ENCODE data around the gene SEC14L6.
"Not testable (repeated sequence)": the region's sequence is repeated elsewhere in the genome, so short reads cannot be mapped to it uniquely, and the experiment has no call there.

SEC14L6 gene

GRCh38 chr22:30546616-30547015, at the start of gene SEC14L6:
TSS of gene SEC14L6 (minus strand) at chr22:30546741. CDS start at chr22:30546682, 59 bp downstream.
- DNase-seq = no peak

GRCh38 chr22:30596199-30596598, 49.7 kb upstream of the SEC14L6 start:
- DNase-seq = no peak

- DNase-seq = not testable (repeated sequence)
These were observed 45.8 kb upstream of the SEC14L6 start for GRCh38 chr22:30592360-30592713.

DNA sequence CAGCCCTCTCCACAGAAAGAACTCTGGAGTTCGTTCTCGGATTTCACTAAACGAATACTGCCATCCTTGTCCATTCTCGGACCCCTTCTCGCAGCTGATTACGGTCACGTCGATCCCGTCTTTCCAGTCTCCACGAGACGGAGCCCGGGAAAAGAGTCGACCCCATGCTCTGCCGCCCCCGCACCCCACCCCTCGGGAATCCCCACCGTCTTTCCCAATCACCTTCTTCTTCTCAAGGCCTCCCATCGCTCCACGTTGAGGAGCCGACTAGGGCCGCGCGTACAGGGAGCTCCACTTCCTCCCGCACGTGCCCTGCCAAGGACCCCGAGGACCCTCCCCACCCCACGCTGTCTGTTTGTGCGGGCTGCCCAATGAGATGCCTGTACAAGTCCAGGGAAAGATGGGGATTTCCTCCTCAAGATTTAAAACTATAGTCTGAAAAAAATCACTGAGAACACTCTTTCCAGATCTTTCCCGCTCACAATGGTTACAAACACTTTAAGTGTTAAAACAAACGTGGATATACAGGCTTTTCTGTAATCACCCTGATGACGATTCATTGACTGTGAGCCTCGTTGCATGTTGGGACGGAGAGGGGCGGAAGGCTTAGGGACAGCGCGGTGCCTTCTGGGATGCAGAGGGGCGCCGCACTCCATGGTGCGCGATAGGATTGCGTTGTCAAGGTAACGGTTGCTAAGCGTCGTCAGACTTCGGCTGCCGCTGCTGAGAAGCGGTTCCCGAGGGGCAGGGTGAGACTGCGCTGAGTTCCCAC, 45.2 kb upstream of the SEC14L6 start, which contains the start of gene PES1:
TSS of gene PES1 (minus strand) at position 323 of the 772 bp plus-strand sequence. CDS start at position 246, 77 bp downstream.
- peak; percentile 40 to 99 (median 88) for DNase-seq

DNA sequence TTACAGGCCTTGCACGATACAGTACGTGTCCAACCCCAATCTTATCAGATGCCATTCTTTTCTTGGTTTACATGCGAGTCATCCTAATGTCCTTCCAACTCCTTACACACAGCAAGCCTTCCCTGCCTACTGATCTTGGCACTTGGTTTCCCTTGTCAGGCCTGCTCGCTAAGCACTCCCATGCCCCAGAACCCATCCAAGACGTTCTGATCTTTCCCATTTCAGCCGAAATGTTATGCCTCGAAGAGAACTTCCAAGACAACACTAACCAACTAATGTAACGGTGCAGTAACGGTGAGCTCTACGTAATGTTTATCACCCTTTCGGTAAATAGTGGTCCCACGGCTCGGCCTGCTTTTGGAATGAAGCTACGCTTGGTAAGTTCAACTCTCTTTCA, 44.6 kb upstream of the SEC14L6 start:
- DNase-seq = no peak

DNA sequence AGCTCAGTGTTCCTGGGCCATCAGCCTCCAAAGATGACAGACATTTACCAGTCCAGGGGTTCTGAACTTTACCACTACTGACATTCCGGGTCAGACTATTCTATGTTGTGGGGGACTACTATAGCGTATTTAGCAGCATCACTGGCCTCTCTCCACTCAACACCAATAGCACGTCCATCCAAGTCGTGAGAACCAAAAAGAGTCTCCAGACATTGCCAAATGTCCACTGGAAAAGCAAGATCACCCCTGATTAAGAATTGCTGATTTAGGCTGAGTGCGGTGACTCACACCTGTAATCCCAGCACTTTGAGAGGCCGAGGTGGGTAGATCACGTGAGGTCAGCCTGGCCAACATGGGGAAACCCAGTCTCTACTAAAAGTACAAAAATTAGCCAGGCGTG, 39.9 kb upstream of the SEC14L6 start:
- no peak for DNase-seq

GRCh38 chr22:30584441-30584840, 37.9 kb upstream of the SEC14L6 start:
- DNase-seq = no peak

DNA sequence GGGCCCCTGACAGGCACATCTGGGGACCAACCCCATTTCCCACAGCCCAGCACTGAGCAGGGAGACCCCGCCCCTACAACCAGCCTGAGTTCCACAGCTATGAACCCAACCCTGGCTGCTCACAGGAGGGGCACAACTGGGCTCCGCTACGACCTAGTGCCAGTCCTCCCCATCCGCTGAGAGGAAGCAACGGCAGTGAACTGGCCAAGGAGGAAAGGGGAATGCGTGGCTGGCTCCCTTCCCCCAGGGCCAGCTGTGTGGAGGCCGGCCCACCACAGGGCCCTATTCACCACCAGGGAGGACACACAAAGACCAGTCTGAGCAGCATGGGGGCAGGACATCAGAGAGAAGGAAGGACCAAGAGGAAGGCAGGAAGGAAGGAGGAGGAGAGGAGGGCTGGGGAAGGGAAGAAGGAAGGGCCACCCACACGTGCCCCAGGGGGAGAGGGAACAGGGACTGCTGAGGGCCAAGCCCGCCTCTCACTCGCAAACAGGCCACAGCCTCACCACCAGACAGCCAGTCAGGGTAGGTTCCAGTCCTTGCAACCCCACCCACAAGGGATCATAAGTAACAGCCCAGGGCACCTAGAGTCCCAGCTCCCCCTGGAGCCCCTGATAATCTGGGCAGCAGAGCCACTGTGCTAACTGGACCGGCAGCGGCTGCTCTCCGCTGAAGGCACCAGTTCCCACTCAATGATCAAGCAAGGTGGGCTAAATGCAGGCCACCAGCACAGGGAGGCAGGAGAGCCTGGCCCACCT, 36.4 kb upstream of the SEC14L6 start:
- peak in 30 of 51 donors; percentile 9 to 63 (median 36) for DNase-seq

DNA sequence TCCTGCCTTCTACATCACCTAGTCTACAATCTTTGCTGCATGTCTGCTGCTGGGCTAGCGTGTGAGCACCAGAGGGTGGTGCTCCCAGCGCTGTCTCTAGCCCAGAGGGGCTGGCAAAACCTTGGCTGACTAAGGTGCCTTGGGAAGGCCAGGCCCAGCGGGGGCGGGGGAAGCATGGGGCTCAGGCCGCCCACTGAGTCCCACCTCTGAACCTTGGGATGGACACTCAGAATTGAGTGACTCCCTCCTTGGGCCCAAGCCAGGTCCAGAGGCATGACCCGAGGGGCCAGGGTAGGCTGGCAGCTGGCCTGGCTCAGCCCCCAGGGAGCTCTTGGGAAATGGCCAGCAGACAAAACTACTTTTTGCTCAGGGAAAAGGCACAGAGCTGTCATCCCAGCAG, 35.5 kb upstream of the SEC14L6 start:
- no peak for DNase-seq

GRCh38 chr22:30580896-30581295, 34.4 kb upstream of the SEC14L6 start:
- DNase-seq = no peak

- DNase-seq = no peak
These were observed 31.9 kb upstream of the SEC14L6 start for GRCh38 chr22:30578481-30578880.

- DNase-seq = no peak
These were observed 29.3 kb upstream of the SEC14L6 start for GRCh38 chr22:30575859-30576258.

DNA sequence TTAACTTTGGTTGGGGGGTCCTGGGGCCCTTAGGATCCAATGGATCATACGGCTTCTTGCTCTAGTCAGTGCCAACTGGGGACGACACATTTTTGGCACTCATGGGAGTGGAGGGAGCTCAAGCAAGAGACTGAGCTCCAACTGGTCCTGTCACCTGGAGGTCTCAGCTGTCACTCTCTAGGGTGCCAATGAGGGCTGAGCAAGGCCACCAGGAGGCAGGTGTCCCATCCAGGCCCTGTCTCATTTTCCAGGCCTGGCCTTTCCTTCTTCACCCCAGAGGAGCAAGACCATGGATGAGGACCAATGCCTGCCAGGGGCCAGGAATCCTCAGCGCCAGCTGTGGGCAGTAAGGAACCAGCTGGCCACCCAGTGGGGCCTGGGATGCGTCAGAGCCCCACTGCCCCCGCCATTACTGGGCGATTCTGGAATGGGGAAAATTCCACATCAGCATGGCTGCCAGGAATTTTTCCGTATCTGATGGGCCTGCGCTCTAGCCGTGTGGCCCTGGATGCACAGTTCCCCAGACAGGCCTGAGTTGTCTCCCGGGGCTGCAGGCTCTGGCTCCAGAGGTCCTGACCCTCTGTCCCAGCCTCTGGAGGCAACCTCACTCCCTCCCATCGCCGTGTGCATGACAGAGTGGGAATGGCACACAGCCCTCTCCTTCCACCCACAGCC, 28.6 kb upstream of the SEC14L6 start:
- peak in 35 of 51 donors; percentile 22 to 86 (median 50) for DNase-seq

DNA sequence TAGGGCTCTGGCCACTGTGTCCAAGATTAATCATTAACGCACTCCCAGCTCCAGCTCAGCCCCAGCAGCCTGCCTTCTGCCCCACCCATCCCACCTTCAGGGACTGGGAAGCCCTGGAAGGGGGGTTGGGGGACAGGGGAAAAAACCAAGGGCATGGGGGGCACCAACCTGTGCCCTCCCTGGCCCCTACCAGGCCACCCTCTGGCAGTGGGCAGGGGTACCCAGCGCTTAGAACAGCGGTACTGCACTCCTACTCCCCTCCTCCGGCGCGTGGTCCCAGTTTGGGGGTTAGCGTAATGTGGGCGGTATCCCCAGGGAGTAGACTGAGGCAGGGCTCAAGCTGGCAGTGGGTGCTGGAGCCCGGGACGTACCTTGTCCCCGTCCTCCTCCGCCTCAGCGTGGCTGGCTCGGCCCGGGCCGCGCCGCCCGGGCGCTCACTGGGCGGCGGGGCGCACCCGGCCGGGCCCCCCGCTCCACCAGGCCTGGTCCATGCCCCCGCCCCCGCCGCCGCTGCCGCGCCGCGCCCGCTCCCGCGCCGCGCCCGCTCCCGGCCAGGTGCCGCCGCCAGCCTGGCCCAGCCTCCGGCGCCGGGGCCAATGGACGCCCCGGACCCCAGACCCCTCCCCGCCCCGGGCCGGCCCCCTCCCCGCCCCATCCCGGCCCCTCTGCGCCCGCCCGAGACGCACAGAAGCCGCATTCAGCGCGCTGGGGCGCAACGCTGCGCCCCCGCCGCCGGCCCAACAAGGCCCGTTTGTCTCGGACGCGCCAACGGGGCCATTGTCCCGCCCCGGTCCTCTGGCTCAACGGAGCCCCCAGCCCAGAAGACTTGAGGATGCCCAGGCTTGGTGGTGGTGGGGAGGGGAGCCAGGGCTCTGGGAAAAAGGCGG, 27.8 kb upstream of the SEC14L6 start, which contains the start of gene GAL3ST1:
TSS of gene GAL3ST1 (minus strand) at position 571 of the 887 bp plus-strand sequence. CDS start 17,273 bp downstream, outside the sequence.
- peak in 47 of 51 donors; percentile 20 to 93 (median 74) for DNase-seq

DNA sequence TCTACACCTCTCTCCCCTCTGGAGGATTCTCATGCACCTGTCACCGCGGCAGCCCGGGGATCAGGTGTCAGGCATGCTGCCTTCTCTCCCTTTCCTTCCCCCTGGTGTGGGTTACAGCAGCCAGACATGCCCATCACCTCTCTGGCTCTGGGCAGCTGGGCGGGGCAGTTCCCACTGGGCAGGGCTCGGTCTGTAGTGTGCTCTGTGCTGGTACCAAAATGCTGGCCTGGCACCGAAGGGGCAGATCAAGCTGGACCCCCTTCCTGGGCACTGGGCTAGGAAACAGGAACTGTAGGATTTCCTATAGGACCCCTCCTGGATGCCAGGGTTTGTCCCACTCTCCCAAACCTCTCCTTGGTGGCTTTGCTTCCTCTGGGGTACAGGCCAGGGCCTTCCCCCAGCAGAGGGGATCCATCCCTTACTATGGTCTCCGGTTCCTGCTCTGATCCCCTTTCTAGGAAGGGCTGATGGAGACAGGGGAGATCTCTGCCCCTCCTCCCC, 27.1 kb upstream of the SEC14L6 start:
- peak in 9 of 51 donors; percentile 7 to 36 (median 25) for DNase-seq

DNA sequence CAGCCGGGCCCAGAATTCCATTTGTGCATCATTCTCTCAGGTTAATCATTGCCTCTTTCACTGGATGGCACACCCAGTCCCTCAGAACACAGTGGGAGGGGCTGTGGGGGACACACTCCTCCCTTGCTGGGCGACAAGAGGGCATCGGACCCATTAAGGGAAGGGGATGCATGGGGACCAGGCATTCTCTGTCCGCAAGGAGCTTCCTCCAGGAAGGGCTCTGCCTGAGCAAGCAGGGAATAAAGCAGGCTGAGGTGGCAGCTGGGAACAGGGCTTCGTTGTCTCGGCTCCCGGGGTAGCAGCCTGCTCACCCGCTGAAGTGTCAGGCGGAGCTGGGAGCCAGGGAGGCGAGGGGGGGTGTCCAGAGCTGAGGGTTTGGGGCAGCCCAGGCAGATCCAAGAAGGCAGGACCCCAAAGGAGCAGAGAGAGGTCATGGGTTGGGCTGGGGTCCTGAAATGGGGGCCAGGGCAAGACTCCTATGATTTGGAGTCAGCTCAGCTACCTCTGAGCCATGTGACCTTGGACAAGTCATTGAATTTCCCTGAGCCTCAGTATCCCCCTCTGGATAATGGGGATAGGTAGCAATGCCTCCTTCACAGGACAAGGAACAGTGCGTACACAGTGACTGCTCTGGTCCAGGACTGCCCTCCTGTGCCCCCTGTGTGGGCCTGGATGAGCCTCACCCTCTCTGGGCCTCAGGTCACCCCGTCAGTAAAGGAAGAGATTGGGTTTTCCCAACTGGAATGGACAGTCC, 26.5 kb upstream of the SEC14L6 start:
- peak in 42 of 51 donors; percentile 7 to 79 (median 43) for DNase-seq

DNA sequence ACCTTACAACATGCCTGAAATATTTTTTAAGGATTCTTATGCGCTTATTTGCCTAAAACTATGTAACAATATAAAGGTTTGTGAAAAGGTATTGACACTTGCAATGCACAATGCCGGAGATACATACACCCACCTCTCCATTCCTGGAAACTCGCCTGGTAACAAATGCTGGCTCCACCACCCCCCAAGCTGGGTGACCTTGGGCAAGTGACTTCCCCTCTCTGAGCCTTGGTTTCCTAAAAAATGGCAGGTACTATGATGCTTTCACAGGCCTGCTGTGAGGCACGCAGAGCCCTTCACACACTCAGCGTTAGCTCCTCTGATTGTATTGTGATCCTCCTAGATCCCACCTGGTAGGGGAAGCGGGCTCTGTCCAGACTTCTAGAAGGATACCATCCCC, 25.7 kb upstream of the SEC14L6 start:
- DNase-seq = peak in 1 of 51 donors; percentile 19

- no peak for DNase-seq
These were observed 23.2 kb upstream of the SEC14L6 start for GRCh38 chr22:30569674-30570202.

- DNase-seq = no peak
These were observed 21.7 kb upstream of the SEC14L6 start for GRCh38 chr22:30568137-30568805.

All from hypothalamus (tissue), 51 donors.